DMS 273 (cell line): Measurements from ENCODE around the gene LCP2.

Experiments used
- DNase-seq: peaks from one replicate; lab custom pipeline; 2025; ENCODE audit not compliant: unreplicated experiment; lab: John Stamatoyannopoulos, UW

LCP2 gene

GRCh38 chr5:170276140-170276539 is 21.4 kb downstream of the LCP2 start:
- no peak for DNase-seq

GRCh38 chr5:170275376-170275994 is 22.1 kb downstream of the LCP2 start:
- DNase-seq, result no peak

- peak; percentile 44 for DNase-seq
Measured at GRCh38 chr5:170273968-170274710, 23.4 kb downstream of the LCP2 start.

- DNase-seq, result no peak
Measured at GRCh38 chr5:170270293-170271069, 27.1 kb downstream of the LCP2 start.

GRCh38 chr5:170269579-170269978 is 28.0 kb downstream of the LCP2 start:
- DNase-seq, result no peak

GRCh38 chr5:170268884-170269283 is 28.7 kb downstream of the LCP2 start:
- DNase-seq, result no peak

GRCh38 chr5:170268153-170268689 is 29.4 kb downstream of the LCP2 start:
- no peak for DNase-seq

- DNase-seq, result peak; percentile 88
Measured at GRCh38 chr5:170267431-170268152, 30.0 kb downstream of the LCP2 start.

GRCh38 chr5:170266570-170267381 is 30.8 kb downstream of the LCP2 start:
- DNase-seq, result no peak

GRCh38 chr5:170265522-170265921 is 32.1 kb downstream of the LCP2 start:
- DNase-seq, result no peak

GRCh38 chr5:170263906-170264305 is 33.7 kb downstream of the LCP2 start:
- DNase-seq, result no peak

GRCh38 chr5:170262061-170263045 is 35.2 kb downstream of the LCP2 start:
- no peak for DNase-seq

GRCh38 chr5:170261528-170262043 is 36.0 kb downstream of the LCP2 start:
- DNase-seq, result no peak

- DNase-seq, result no peak
Measured at GRCh38 chr5:170257370-170257769, 40.2 kb downstream of the LCP2 start.

- no peak for DNase-seq
Measured at GRCh38 chr5:170256571-170256970, 41.0 kb downstream of the LCP2 start.

- no peak for DNase-seq
Measured at GRCh38 chr5:170254056-170254455, 43.5 kb downstream of the LCP2 start.

GRCh38 chr5:170252720-170253350 is 44.7 kb downstream of the LCP2 start:
- DNase-seq, result no peak

- no peak for DNase-seq
Measured at GRCh38 chr5:170252109-170252508, 45.5 kb downstream of the LCP2 start.
